Stimulated activated CD4-positive, alpha-beta T cell treated with anti-CD3 and anti-CD28 coated beads, Interleukin-4, amount 100 ng/mL, for 1 hour (primary cell): ENCODE data around the gene GSE1.

Experiments used
- DNase-seq: peaks from one replicate; pipeline ENCODE4 v3.0.0-alpha.2; 2020

GSE1 gene

GRCh38 chr16:85710732-85711131, 97.6 kb downstream of the GSE1 start:
- no peak for DNase-seq

DNA sequence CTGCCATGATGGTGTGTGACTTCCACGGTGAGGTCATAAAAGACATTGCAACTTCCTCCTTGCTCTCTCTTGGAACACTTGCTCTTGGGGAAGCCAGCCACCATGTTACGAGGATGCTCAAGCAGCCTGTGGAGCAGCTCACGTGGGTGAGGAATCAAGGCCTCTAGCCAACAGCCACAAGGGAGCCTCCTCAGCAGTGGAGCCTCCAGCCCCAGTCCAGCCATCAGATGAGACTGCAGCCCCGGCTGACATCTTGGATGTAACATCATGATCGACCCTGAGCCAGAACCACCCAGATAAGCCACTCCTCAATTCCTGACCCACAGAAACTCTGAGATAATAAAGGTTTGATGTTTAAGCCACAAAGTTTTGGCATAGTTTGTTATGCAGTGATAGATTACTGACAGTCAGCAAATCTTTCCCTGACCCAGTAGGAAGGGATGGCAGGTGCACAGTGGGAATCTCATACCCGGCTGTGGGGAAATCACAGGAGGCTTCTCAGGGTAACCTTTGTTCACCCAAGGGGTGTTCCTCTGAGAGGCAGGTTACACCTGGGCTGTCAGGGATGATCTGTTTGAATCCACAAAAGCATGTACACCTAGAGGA, 99.0 kb downstream of the GSE1 start:
- no peak for DNase-seq

DNA sequence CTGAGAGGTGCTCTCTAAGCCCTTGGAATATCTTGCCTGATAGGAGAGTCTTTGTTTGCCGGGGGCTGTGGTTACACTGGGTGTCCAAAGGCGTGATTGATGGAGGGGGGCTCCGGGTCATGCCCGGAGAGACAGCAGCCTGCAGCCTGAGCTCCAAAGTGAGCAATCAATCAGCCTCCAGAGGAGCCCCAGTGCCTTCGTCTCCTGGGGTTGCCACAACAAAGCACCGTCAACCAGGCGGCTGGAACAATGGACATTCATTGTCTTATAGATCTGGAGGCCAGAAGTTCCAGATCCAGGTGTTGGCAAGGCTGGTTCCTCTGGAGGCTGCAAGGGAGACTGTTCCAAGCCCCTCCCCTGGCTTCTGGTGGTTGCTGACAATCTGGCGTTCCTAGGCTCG, 99.7 kb downstream of the GSE1 start:
- DNase-seq: no peak

DNA sequence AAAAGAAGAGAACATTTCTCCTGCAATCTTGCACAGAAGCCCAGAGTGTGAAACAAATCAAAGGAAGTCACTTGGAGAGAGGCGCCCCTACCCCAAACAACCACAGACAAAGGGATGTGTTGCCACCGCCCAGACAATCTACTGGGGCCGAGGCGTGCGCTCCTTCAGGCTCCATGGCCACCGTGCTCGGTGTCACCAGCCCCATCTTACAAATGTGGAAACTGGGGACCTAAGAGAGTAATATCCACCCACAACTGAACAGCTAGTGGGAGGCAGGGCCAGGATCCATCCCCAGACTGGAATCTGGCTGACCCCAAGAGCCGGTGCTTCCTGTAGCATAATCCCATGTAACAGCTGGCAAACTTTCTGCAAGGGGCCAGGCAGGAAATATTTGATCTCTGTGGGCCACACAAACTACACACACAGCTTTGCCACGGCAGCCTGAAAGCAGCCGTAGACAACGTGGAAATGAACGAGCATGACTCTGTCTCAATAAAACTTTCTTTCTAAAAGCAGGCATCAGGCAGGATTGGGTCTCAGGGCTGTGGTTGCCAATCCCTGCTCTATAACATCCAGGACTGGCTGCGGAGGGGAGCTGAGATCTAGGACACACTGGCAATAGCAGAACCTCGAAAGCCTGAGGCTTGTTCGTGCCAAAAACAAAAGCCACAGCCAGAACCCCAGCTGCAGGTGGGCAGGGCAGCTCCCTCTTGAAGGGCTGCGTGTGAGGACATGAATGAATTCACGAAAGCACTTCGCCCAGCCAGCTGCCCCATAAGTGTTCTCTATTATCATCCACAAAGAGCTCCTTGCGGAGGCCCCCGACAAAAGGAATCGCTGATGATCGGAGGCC, 102.3 kb downstream of the GSE1 start:
- DNase-seq: no peak

- no peak for DNase-seq
Observed at GRCh38 chr16:85716022-85716679, 103.0 kb downstream of the GSE1 start.

- DNase-seq: no peak
Observed at GRCh38 chr16:85716680-85717038, 103.5 kb downstream of the GSE1 start.

- DNase-seq: peak; percentile 48
Observed at GRCh38 chr16:85717393-85718152, 104.5 kb downstream of the GSE1 start.

- DNase-seq: no peak
Observed at GRCh38 chr16:85718153-85718477, 105.0 kb downstream of the GSE1 start.

DNA sequence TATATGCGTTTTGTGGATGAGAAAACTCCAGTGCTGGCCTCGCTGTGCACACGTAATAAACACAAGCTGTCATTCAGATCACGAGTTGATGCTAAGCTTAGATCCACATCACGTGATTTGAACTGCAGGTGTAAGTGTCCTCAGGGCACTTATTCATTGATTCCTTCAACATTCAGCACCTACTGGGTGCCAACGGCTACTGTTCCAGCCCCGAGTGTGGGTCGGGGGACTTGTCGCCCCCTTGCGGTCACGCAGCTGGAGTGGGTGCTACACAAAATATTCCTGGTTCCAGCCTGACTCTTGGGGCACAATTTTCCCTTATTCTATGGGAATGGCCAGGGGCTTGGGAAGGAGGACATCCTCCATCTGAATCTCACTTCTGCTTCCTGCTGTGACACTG, 105.6 kb downstream of the GSE1 start:
- no peak for DNase-seq

GRCh38 chr16:85719605-85720301, 106.6 kb downstream of the GSE1 start:
- no peak for DNase-seq

DNA sequence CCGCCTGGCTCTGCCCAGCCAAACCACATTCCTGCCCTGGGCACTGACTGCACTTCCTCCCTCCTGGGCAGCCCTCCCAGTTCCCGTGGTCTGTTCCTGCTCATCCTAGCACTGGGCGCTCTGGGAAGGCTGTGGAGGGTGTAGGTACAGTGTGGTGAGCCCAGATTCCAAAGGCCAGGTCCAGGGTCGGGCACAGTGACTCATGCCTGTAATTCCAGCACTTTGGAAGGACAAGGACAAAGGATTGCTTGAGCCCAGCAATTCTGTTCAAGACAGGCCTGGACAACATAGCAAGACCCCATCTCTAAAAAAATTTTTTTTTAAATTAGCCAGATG, 107.1 kb downstream of the GSE1 start:
- no peak for DNase-seq

- DNase-seq: no peak
Observed at GRCh38 chr16:85722128-85722893, 109.2 kb downstream of the GSE1 start.

- no peak for DNase-seq
Observed at GRCh38 chr16:85724126-85724879, 111.2 kb downstream of the GSE1 start.

DNA sequence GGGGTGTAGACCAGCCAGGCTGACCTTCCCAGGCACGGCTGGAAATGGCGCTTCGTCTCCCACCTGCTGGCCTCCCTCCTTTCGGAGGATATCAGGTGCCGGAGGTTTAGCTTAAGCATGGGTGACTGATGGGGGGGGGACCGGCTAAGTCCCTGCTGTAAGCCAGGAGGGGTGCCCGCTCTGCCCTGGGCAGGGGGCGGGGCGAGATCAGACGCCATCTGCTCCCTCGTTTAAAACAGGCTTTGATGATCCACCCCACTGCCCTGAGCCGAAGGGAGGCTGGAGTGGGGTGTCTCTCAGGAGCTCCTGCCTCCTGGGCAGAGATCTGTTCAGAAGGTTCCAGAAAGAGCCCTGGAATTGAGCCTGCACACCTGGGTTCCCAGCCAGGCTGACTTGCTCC, 111.8 kb downstream of the GSE1 start:
- DNase-seq: no peak
